IMR-90 (cell line): ENCODE results near the gene FOXL3. TPM values are rescaled to one million over a fixed set of nuclear protein-coding genes. Genes with fewer than 3 reads are reported as not detected.

Experiments used
- ATAC-seq: fragments of 200-7000 bp; cut with Tn5 transposase; 2 replicates; pipeline ENCODE4 v1.9.1; 2020; ENCODE audit warnings: low read depth, mild to moderate bottlenecking, moderate library complexity
- BruUV-seq: library from RNA; stranded (reverse); fragments of 400-500 nt; replicated peaks from 2 replicates; lab custom pipeline; 2021; lab: Mats Ljungman, UMichigan
- CTCF ChIA-PET: fragments of 300-600 bp; formaldehyde crosslinking; extraction: SDS; loops from one replicate; lab custom pipeline; 2021; ENCODE audit warnings: antibody characterized with exemption; lab: Yijun Ruan, JAX
- POLR2A ChIA-PET: fragments of 300-600 bp; sonication (Branson Sonifier 250); formaldehyde crosslinking; loops from one replicate; lab custom pipeline; 2022; ENCODE audit warnings: antibody characterized with exemption; ENCODE audit not compliant: unreplicated experiment; lab: Charles Lee
- DNase-seq: peaks from one replicate; pipeline ENCODE4 v3.0.0; 2013
- H2AFZ ChIP-seq: replicated peaks from 2 replicates; pipeline ENCODE3; 2013; ENCODE audit warnings: low read length, mild to moderate bottlenecking; ENCODE audit not compliant: poor library complexity
- H2AK5ac ChIP-seq: 2 replicates; pipeline ENCODE4 v1.6.1; 2013; ENCODE audit warnings: low read depth, low read length, inconsistent platforms
- H2AK9ac ChIP-seq: replicated peaks from 2 replicates; pipeline ENCODE3; 2013; ENCODE audit warnings: mild to moderate bottlenecking, low read depth, low read length, moderate library complexity; ENCODE audit not compliant: poor library complexity
- H2BK120ac ChIP-seq: 2 replicates; pipeline ENCODE4 v1.6.1; 2013; ENCODE audit warnings: low read depth, low read length, inconsistent platforms
- H2BK15ac ChIP-seq: 3 replicates; pipeline ENCODE4 v1.6.1; 2013; ENCODE audit warnings: low read depth, low read length, inconsistent platforms
- H2BK20ac ChIP-seq: 2 replicates; pipeline ENCODE4 v1.6.1; 2013; ENCODE audit warnings: low read depth, mild to moderate bottlenecking, inconsistent platforms, low read length, moderate library complexity
- H2BK5ac ChIP-seq: 2 replicates; pipeline ENCODE4 v1.6.1; 2013; ENCODE audit warnings: mild to moderate bottlenecking, low read depth, low read length, inconsistent platforms; ENCODE audit not compliant: poor library complexity, severe bottlenecking
- H3K14ac ChIP-seq: replicated peaks from 2 replicates; pipeline ENCODE4 v1.6.1; 2013; ENCODE audit warnings: low read depth, low read length, inconsistent platforms
- H3K18ac ChIP-seq: 2 replicates; pipeline ENCODE4 v1.6.1; 2013; ENCODE audit warnings: low read depth, low read length, control low read depth
- H3K23ac ChIP-seq: 2 replicates; pipeline ENCODE4 v1.6.1; 2013; ENCODE audit warnings: low read depth, low read length, inconsistent platforms
- H3K27ac ChIP-seq: 2 replicates; pipeline ENCODE4 v1.5.1; 2013; ENCODE audit warnings: mild to moderate bottlenecking, control low read depth, low read length; ENCODE audit not compliant: insufficient read depth
- H3K27me3 ChIP-seq: 2 replicates; pipeline ENCODE4 v1.6.1; 2013; ENCODE audit warnings: low read length; ENCODE audit not compliant: control insufficient read depth, insufficient read depth
- H3K36me3 ChIP-seq: 2 replicates; pipeline ENCODE4 v1.6.1; 2013; ENCODE audit warnings: low read length, mixed read lengths; ENCODE audit not compliant: control insufficient read depth, insufficient read depth
- H3K4ac ChIP-seq: 2 replicates; pipeline ENCODE4 v1.6.1; 2013; ENCODE audit warnings: low read depth, low read length, inconsistent platforms
- H3K4me1 ChIP-seq: 2 replicates; pipeline ENCODE4 v1.6.1; 2013; ENCODE audit warnings: low read length, mixed read lengths; ENCODE audit not compliant: control insufficient read depth, insufficient read depth
- H3K4me2 ChIP-seq: 2 replicates; pipeline ENCODE4 v1.6.1; 2013; ENCODE audit warnings: low read depth, mild to moderate bottlenecking, control low read depth, low read length, moderate library complexity
- H3K4me3 ChIP-seq: 2 replicates; pipeline ENCODE4 v1.5.1; 2013; ENCODE audit warnings: low read depth, mild to moderate bottlenecking, control low read depth, low read length, moderate library complexity; ENCODE audit not compliant: insufficient read depth
- H3K56ac ChIP-seq: 2 replicates; pipeline ENCODE4 v1.6.1; 2013; ENCODE audit warnings: low read length, inconsistent platforms; ENCODE audit not compliant: insufficient read depth; ENCODE audit errors: extremely low read depth
- H3K79me1 ChIP-seq, 2 experiments: 2 replicates each; pipeline ENCODE4 v1.6.1; 2013; ENCODE audit warnings: low read length in 2 of 2, inconsistent platforms in 1 of 2, low read depth in 1 of 2
- H3K9ac ChIP-seq: 2 replicates; pipeline ENCODE4 v1.6.1; 2013; ENCODE audit warnings: low read depth, low read length, control low read depth
- H3K9me1 ChIP-seq: 2 replicates; pipeline ENCODE4 v1.6.1; 2013; ENCODE audit warnings: low read length, inconsistent platforms; ENCODE audit not compliant: insufficient read depth
- H3K9me3 ChIP-seq: 2 replicates; pipeline ENCODE4 v1.6.1; 2013; ENCODE audit warnings: low read length; ENCODE audit not compliant: control insufficient read depth, insufficient read depth
- H4K20me1 ChIP-seq: 2 replicates; pipeline ENCODE4 v1.6.1; 2013; ENCODE audit warnings: low read length, inconsistent platforms; ENCODE audit not compliant: insufficient read depth
- H4K5ac ChIP-seq: 2 replicates; pipeline ENCODE4 v1.6.1; 2013; ENCODE audit warnings: mild to moderate bottlenecking, low read depth, low read length, control low read depth
- H4K8ac ChIP-seq, 2 experiments: 2 replicates each; pipeline ENCODE4 v1.6.1; 2013; ENCODE audit warnings: low read depth in 2 of 2, low read length in 2 of 2, control low read depth in 1 of 2, inconsistent platforms in 1 of 2
- H4K91ac ChIP-seq: 2 replicates; pipeline ENCODE4 v1.6.1; 2013; ENCODE audit warnings: low read depth, low read length, inconsistent platforms; ENCODE audit not compliant: insufficient read depth
- BHLHE40 ChIP-seq: fragments of 150-350 bp; IDR thresholded peaks from 2 replicates; pipeline ENCODE4 v1.6.1; 2016; ENCODE audit warnings: mild to moderate bottlenecking, low read depth, low read length
- CEBPB ChIP-seq: IDR thresholded peaks from 2 replicates; pipeline ENCODE4 v1.6.1; 2012; ENCODE audit warnings: low read depth, low read length, improper control_type of control experiment
- CHD1 ChIP-seq: IDR thresholded peaks from 2 replicates; pipeline ENCODE4 v1.6.1; 2012; ENCODE audit warnings: low read depth, low read length, improper control_type of control experiment
- CTCF ChIP-seq: conservative IDR thresholded peaks from 2 replicates; pipeline ENCODE4 v1.5.1; 2012; ENCODE audit warnings: mild to moderate bottlenecking, low read depth, low read length, improper control_type of control experiment
- ELK1 ChIP-seq: fragments of 150-350 bp; IDR thresholded peaks from 2 replicates; pipeline ENCODE4 v1.6.1; 2016; ENCODE audit warnings: low read depth, mild to moderate bottlenecking, low read length, moderate library complexity, borderline replicate concordance
- NFE2L2 ChIP-seq: fragments of 150-350 bp; IDR thresholded peaks from 2 replicates; pipeline ENCODE4 v1.6.1; 2016; ENCODE audit warnings: low read depth, mild to moderate bottlenecking, low read length
- RCOR1 ChIP-seq: IDR thresholded peaks from 2 replicates; pipeline ENCODE4 v1.6.1; 2012; ENCODE audit warnings: mild to moderate bottlenecking, low read length, improper control_type of control experiment; ENCODE audit not compliant: insufficient replicate concordance
- RFX5 ChIP-seq: IDR thresholded peaks from 2 replicates; pipeline ENCODE4 v1.8.0; 2012; ENCODE audit warnings: low read depth, mild to moderate bottlenecking, low read length, moderate library complexity
- SMC3 ChIP-seq: fragments of 150-350 bp; IDR thresholded peaks from 2 replicates; pipeline ENCODE4 v1.6.1; 2016; ENCODE audit warnings: low read depth, mild to moderate bottlenecking, antibody characterized with exemption, low read length, moderate library complexity
- USF2 ChIP-seq: fragments of 150-350 bp; IDR thresholded peaks from 2 replicates; pipeline ENCODE4 v1.6.1; 2017; ENCODE audit warnings: mild to moderate bottlenecking, antibody characterized with exemption, low read length, low read depth
- WGBS, 2 experiments: methylation state at CpG; one replicate each; pipeline versions ENCODE4 v1.1.5 to v1.1.7; 2013; ENCODE audit warnings: missing lambda C conversion rate in 2 of 2; ENCODE audit not compliant: insufficient read length in 1 of 2; ENCODE audit errors: extremely low coverage in 2 of 2; 5-methylcytosine and 5-hydroxymethylcytosine counted together
- dilution Hi-C: fragments of 300-500 bp; cut with HindIII; formaldehyde crosslinking; loops from one replicate; pipeline ENCODE4 v1.14.3; 2018; ENCODE audit warnings: low sequenced_read_pairs; ENCODE audit not compliant: unreplicated experiment
- in situ Hi-C: fragments of 300-500 bp; cut with MboI; formaldehyde crosslinking; loops from 3 replicates; pipeline ENCODE4 v1.14.3; 2019; ENCODE audit warnings: low sequenced_read_pairs, inconsistent platforms, mixed read lengths
- intact Hi-C: fragments of 100-400 bp; cut with micrococcal nuclease; formaldehyde crosslinking; loops from 2 replicates; pipeline ENCODE4 v1.10.0; 2022
- polyA plus RNA-seq, 3 experiments: library from polyadenylated mRNA; depleted of rRNA; stranded (reverse); fragments of >200 nt; gene quantifications; 2 replicates each; pipeline ENCODE4 v1.2.3, GENCODE V29; 2012; ENCODE audit warnings: low replicate concordance in 1 of 3
- total RNA-seq: library from RNA; depleted of rRNA; stranded (reverse); fragments of >200 nt; gene quantifications from 2 replicates; pipeline ENCODE4 v1.2.3, GENCODE V29; 2012

FOXL3 gene
- total and polyA plus RNA-seq, 2 of the 4 experiments (the other 2 are of a cell fraction): not detected

GRCh38 chr7:324011-324410, 34.0 kb downstream of the FOXL3 start:
- Histone ChIP-seq H3K27me3 (peaks cover 50% of the 10 kb centered on the region), H2BK120ac (no peak overlapping the region), H2AK5ac (no peak overlapping the region), H3K9me3 (peaks cover 8% of the 10 kb centered on the region), H4K91ac (no peak overlapping the region), H3K9me1 (no peaks in the 10 kb centered on the region), H3K27ac (no peak overlapping the region), H3K4me3 (no peak overlapping the region), H3K14ac (no peak overlapping the region), H3K4me1 (no peaks in the 10 kb centered on the region), H3K9ac (no peak overlapping the region), H4K5ac (no peak overlapping the region), H3K79me1 (no peaks in the 10 kb centered on the region), H3K4ac (no peak overlapping the region), H3K36me3 (no peaks in the 10 kb centered on the region), H2BK15ac (no peak overlapping the region), H4K8ac (no peak overlapping the region), H4K20me1 (peaks cover 2% of the 10 kb centered on the region; the same call in 1 of the 2 replicates), H2AFZ (no peak overlapping the region), H2BK20ac (no peak overlapping the region), H3K23ac (no peak overlapping the region), H3K56ac (no peak overlapping the region), H3K4me2 (no peak overlapping the region), H2AK9ac (no peak overlapping the region), H2BK5ac (no peak overlapping the region), H3K18ac (no peak overlapping the region)
- no peak for DNase-seq
- intact Hi-C loops (no loop called here), in situ Hi-C loops (no loop called here), dilution Hi-C loops (no loop called here)
- no TSS peak for BruUV-seq
- TF ChIP-seq RCOR1 (no peak), RFX5 (no peak), CHD1 (no peak), NFE2L2 (no peak), CTCF (no peak), CEBPB (no peak), USF2 (no peak), ELK1 (no peak), SMC3 (no peak), BHLHE40 (no peak)
- no peak for ATAC-seq
- ChIA-PET POLR2A (no interaction called here), CTCF (no interaction called here)
- WGBS, 2 experiments: 60% methylated on average over 2 of the region's 8 CpGs; no CpG with 5 or more reads in 1 of the 2 experiments
